ENCODE results near the gene TAF9B.
A peak's percentile ranks its signal among the peaks of the same experiment; 100 is the strongest.
"Not testable (repeated sequence)": the region's sequence is repeated elsewhere in the genome, so short reads cannot be mapped to it uniquely, and the experiment has no call there.

Gene TAF9B

GRCh38 chrX:78139160-78140123 is at the start of gene TAF9B:
Gene TAF9B (minus strand): TSS chrX:78139650. CDS start chrX:78139611, 39 bp downstream.
- DNase-seq (ENCODE audit: low spot score): peak; percentile 81

- no peak for DNase-seq (ENCODE audit: low spot score)
These were observed 43.4 kb upstream of the TAF9B start for GRCh38 chrX:78182881-78183280.

- DNase-seq (ENCODE audit: low spot score): no peak
These were observed 41.9 kb upstream of the TAF9B start for GRCh38 chrX:78181307-78181706.

DNA sequence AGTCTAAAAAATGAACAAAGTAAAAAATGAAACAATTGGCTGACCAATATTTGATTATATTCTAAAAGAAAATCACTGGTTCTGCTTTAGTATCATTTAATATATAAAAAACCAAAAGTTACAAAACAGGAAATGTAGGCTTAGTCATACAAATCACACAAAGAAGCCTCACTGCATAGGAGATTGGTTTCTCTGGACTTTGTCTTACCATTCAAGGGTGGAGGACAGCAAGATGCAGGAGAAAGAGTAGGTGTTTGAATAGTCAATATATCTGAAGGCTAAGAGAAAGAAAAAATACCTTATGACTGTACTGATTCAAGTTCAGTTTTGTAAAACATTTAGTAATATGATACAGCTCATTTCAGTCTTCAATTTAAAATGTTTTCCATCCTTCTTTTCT is 28.6 kb upstream of the TAF9B start:
- DNase-seq (ENCODE audit: low spot score): no peak

DNA sequence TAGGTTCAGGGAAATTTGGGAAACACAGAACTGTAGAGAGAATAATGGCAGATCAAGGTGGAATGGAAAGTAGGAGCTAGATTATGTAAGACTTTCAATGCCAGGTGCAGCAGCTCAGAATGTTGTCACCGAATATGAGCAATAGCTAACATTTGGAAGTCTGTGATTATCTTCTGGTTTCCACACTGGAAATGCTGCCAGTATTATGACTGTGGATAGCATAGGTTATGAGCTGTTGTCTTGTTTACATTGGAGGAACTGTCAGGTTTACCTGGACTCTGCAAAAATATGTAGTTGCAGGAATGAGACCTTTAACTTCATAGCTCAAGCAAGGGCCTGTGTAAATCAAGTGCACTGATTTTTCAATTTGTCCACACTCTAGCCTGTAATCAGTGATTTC is 26.0 kb upstream of the TAF9B start:
- DNase-seq (ENCODE audit: low spot score): no peak

DNA sequence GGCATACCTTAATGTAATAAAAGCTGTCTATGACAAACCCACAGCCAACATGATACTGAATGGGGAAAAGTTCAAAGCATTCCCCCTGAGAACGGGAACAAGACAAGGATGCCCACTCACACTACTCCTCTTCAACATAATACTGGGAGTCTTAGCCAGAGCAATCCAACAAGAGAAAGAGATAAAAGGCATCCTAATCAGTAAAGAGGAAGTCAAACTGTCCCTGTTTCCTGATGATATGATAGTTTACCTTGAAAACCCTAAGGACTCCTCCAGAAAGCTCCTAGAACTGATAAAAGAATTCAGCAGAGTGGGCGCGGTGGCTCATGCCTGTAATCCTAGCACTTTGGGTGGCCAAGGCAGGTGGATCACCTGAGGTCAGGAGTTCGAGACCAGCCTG is 23.7 kb upstream of the TAF9B start:
- DNase-seq (ENCODE audit: low spot score): not testable (repeated sequence)

DNA sequence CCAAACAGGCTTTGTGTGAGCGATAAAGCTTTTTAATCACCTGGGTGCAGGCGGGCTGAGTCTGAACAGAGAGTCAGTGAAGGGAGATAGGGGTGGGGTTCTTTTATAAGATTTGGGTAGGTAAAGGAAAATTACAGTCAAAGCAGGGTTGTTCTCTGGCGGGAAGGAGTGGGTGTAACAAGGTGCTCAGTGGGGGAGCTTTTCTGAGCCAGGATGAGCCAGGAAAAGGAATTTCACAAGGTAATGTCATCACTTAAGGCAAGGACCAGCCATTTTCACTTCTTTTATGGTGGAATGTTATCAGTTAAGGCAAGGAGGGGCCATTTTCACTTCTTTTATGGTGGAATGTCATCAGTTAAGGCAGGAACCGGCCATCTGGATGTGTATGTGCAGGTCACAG is 21.3 kb upstream of the TAF9B start:
- DNase-seq (ENCODE audit: low spot score): not testable (repeated sequence)

DNA sequence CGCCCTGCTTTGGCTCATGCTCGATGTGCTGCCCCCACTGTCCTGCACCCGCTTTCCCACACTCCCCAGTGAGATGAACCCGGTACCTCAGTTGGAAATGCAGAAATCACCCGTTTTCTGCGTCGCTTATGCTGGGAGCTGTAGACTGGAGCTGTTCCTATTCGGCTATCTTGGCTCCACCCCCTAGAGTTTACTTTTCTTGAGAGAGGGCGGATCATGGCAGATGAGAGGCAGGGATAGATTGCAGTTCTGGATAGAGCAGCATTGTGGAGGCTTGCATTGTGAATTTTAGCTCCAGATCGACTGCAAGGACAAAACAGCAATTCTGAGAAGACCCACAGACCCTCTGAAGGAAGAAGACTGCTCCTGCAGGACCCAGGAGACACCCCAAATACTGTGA is 18.4 kb upstream of the TAF9B start:
- not testable (repeated sequence) for DNase-seq (ENCODE audit: low spot score)

- DNase-seq (ENCODE audit: low spot score): not testable (repeated sequence)
These were observed 17.9 kb upstream of the TAF9B start for GRCh38 chrX:78157373-78157772.

DNA sequence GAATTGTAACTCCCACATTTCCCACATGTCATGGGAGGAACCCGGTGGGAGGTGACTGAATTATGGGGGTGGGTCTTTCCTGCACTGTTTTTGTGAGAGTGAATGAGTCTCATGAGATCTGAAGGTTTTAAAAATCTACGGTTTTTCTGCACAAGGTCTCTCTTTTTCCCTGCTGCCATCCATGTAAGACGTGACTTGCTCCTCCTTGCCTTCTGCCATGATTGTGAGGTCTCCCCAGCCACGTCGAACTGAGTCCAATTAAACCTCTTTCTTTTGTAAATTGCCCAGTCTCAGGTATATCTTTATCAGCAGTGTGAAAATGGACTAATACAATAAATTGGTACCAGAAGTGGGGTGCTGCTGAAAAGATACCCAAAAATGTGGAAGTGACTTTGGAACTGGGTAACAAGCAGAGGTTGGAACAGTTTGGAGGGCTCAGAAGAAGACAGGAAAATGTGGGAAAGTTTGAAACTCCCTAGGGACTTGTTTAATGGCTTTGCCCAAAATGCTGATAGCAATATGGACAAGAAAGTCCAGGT is 7.6 kb upstream of the TAF9B start:
- not testable (repeated sequence) for DNase-seq (ENCODE audit: low spot score)

GRCh38 chrX:78140206-78140605 is 756 bp upstream of the TAF9B start:
- no peak for DNase-seq (ENCODE audit: low spot score)

DNA sequence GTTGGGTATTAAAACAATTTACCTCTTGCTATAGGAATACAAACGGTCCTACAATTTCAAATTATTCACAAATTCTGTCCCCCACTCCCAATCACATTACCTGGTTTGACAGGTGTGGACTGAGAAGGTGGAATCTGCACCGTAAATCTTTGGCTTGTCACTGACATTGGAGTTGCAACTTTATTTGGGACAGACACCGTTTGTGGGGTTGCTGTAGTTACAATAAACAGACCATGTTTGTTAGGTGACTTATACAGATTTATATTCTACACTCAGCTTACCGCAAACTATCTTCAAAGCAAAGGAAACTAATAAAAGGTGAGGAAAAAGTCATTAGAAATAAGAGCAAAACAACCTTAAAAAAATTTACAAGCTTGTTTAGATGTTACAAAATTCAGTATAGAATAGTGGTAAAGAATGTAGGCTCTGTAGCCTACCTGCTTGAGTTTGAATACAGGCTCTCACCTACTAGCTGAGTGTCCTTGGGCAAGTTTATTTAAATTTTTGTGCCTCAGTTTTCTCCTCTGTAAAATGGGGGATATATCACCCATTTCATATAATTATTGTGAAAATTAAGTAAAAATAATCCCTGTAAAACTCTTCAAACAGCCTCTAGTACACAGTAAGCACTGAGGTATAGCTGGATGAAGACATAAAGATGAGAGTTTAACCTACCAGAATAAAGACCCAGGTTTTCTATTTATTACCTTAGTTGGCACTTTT is 6.1 kb downstream of the TAF9B start:
- no peak for DNase-seq (ENCODE audit: low spot score)

DNA sequence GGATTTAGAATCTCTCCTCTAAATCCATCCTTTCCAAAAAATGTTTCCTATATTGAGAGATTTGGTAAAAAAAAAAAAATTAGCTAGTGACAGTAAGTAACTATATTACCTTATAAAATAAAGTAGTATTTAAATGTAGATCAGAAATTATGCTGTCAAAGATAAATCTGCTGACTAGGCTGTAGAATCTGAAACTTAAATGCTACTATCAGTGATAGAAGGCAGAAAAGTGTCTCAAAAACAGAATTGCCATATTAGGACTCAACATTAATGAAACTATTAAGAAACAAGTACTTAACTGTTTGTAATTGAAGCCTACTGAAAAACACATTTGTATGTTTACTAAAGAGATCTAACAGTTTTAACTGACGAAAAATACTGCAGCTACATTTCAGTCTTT is 8.3 kb downstream of the TAF9B start:
- DNase-seq (ENCODE audit: low spot score): no peak

DNA sequence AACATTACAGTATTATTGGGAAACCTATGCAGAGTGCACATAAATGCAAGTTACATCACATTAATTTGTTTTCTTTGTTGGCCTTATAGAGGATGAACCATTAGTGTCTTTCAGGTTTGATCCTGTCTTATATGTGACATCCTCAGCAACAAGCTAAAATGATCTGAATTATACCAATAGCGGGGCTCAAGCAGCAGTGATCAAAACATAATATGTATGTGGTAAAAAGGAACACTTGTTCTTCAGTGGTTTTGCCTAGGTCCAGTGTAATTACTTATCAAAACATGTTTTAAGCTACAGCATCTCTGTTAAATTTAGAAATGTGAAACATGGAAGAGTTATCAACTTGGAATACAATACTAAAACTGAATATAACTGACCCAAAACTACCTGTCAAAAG is 9.1 kb downstream of the TAF9B start:
- DNase-seq (ENCODE audit: low spot score): no peak

- DNase-seq (ENCODE audit: low spot score): no peak
These were observed 9.7 kb downstream of the TAF9B start for GRCh38 chrX:78129714-78130113.

GRCh38 chrX:78125781-78126180 is 13.7 kb downstream of the TAF9B start:
- DNase-seq (ENCODE audit: low spot score): not testable (repeated sequence)

GRCh38 chrX:78125148-78125547 is 14.3 kb downstream of the TAF9B start:
- DNase-seq (ENCODE audit: low spot score): no peak

- peak; percentile 20 for DNase-seq (ENCODE audit: low spot score)
These were observed 15.1 kb downstream of the TAF9B start for GRCh38 chrX:78124307-78124706.

GRCh38 chrX:78123190-78123589 is 16.3 kb downstream of the TAF9B start:
- no peak for DNase-seq (ENCODE audit: low spot score)

- no peak for DNase-seq (ENCODE audit: low spot score)
These were observed 19.8 kb downstream of the TAF9B start for GRCh38 chrX:78119521-78120227.

DNA sequence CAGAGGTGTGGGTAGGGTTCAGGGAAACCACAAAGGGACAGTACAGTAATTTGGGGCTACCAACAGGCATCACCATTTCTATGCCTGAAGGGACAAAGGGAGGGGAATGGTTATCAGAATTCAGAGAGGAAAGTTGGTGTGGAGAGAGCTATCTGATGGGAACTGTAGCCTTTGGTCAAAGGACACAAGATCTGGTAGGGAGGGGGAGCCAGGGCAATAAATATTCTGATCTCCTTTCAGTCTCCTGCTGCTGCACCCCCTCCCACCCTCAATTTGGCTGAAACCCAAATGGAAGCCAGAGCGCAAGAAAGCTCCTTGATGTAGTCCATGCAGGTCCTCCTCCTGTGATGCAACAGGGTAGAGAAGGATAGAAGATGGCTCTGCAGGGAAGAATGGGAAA is 20.8 kb downstream of the TAF9B start:
- no peak for DNase-seq (ENCODE audit: low spot score)

DNA sequence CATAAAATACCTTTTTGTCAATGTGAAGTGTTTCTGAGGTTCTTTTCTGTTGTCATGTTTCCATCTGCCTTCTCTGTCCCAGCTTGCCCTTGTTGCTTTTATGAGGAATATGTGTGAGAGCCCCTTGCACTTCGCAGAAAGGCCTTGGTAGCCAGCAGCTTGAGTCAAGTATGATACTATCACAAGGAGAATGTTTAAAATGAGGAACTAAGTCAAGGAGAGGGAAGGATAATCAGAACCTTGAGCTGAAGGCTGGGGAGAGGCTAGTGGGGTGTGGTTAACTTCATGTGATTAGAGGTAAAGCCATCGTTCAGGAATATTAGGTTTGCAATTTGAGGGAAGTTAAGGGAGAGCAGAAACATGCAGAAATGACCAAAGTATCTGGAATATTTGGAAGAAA is 22.7 kb downstream of the TAF9B start:
- DNase-seq (ENCODE audit: low spot score): no peak
